Activated gamma-delta T cell (primary cell): ENCODE results near the gene MAGI2.

Experiments
- DNase-seq: peaks from one replicate; lab custom pipeline; 2025; lab: John Stamatoyannopoulos, UW

Gene MAGI2

GRCh38 chr7:79376299-79377025 is 77.0 kb downstream of the MAGI2 start:
- no peak for DNase-seq

GRCh38 chr7:79361214-79361613 is 92.3 kb downstream of the MAGI2 start:
- no peak for DNase-seq

- no peak for DNase-seq
These were observed 93.6 kb downstream of the MAGI2 start for GRCh38 chr7:79359827-79360226.

- no peak for DNase-seq
These were observed 96.4 kb downstream of the MAGI2 start for GRCh38 chr7:79357101-79357500.

- DNase-seq = no peak
These were observed 99.6 kb downstream of the MAGI2 start for GRCh38 chr7:79353720-79354468.

GRCh38 chr7:79352323-79352722 is 101.1 kb downstream of the MAGI2 start:
- DNase-seq = no peak

GRCh38 chr7:79347351-79347750 is 106.1 kb downstream of the MAGI2 start:
- no peak for DNase-seq

- DNase-seq = no peak
These were observed 111.6 kb downstream of the MAGI2 start for GRCh38 chr7:79341902-79342301.

GRCh38 chr7:79340212-79340611 is 113.3 kb downstream of the MAGI2 start:
- DNase-seq = no peak

GRCh38 chr7:79339208-79339925 is 114.1 kb downstream of the MAGI2 start:
- no peak for DNase-seq

GRCh38 chr7:79337717-79338116 is 115.8 kb downstream of the MAGI2 start:
- DNase-seq = no peak

- DNase-seq = no peak
These were observed 118.6 kb downstream of the MAGI2 start for GRCh38 chr7:79334841-79335240.

- DNase-seq = no peak
These were observed 119.1 kb downstream of the MAGI2 start for GRCh38 chr7:79334334-79334733.

GRCh38 chr7:79332091-79332490 is 121.4 kb downstream of the MAGI2 start:
- DNase-seq = no peak

GRCh38 chr7:79329464-79329863 is 124.0 kb downstream of the MAGI2 start:
- no peak for DNase-seq

GRCh38 chr7:79320741-79321473 is 132.6 kb downstream of the MAGI2 start:
- no peak for DNase-seq

GRCh38 chr7:79319369-79319768 is 134.1 kb downstream of the MAGI2 start:
- no peak for DNase-seq

GRCh38 chr7:79317728-79318127 is 135.7 kb downstream of the MAGI2 start:
- DNase-seq = no peak

GRCh38 chr7:79312022-79312421 is 141.4 kb downstream of the MAGI2 start:
- DNase-seq = no peak

- DNase-seq = no peak
These were observed 145.3 kb downstream of the MAGI2 start for GRCh38 chr7:79308192-79308591.

- DNase-seq = no peak
These were observed 146.1 kb downstream of the MAGI2 start for GRCh38 chr7:79307376-79307775.

- no peak for DNase-seq
These were observed 148.8 kb downstream of the MAGI2 start for GRCh38 chr7:79304711-79305110.
